GM12864 (cell line): Measurements from ENCODE around the gene NPIPA5.
"Not testable (repeated sequence)": the region's sequence is repeated elsewhere in the genome, so short reads cannot be mapped to it uniquely, and the experiment has no call there.

ENCODE experiments used
- DNase-seq: peaks from one replicate; pipeline ENCODE4 v3.0.0-alpha.2; 2011; ENCODE audit warnings: low read depth
- H3K4me3 ChIP-seq: 2 replicates; pipeline ENCODE4 v1.5.1; 2011; ENCODE audit warnings: mild to moderate bottlenecking, low read depth, low read length, control low read depth
- TF ChIP-seq, protein P1 (sequence below): IDR thresholded peaks from 2 replicates; pipeline ENCODE4 v1.5.1; 2011; ENCODE audit warnings: low read depth, mild to moderate bottlenecking, moderate library complexity, low read length, control low read depth, inconsistent platforms; ENCODE audit errors: missing control alignments

Gene NPIPA5

DNA sequence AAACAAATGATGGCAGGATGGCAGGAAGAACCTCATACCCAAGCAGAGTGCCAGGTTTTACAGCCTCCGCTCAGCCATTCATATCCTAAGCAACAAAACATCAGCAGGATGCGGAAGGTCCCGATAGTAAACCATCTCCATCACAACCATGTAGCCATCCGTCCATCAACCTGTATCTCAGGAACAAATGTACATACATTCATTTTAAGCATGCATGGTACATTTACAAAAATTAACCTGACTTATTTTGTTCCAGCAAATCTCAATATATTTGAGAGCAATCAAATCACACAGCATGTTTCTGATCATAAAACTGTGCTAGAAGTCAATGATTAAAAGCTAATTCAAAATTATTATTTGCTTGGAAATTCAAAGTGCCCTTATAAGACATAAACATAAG, at the start of gene NPIPA5:
TSS of gene NPIPA5 (minus strand) at position 101 of the 400 bp plus-strand sequence. CDS start at position 101, 0 bp downstream.
- not testable (repeated sequence) for H3K4me3 ChIP-seq, DNase-seq

DNA sequence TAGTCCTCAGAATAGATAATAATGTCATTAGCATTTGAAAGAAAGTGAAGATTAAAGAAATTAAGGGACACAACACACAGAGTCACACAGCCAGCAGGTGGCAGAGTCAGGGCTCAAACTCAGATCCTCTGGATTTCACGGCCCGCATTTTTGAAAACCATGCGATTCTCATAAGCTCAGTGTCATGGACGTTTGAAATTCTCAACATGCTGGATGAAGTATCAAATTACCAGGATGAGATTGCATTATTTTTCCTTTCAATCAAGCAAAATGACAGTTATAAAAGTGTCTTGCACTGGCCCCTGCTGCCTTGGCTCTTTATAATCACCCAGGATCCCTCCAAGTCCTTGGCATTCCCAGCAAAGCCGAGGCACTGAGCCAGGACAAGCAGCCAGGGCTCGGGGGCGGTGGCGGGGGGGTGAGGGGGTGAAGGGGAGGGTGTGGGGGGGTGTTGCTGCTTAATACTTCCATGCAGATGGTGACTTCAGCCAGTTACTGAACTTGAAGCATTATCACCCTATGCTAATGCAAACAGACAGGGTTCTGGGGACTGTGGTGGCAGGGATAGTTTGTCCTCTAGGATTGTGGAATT, 49.6 kb upstream of the NPIPA5 start:
- H3K4me3 ChIP-seq, result no peak overlapping the region
- TF ChIP-seq, protein P1, sequence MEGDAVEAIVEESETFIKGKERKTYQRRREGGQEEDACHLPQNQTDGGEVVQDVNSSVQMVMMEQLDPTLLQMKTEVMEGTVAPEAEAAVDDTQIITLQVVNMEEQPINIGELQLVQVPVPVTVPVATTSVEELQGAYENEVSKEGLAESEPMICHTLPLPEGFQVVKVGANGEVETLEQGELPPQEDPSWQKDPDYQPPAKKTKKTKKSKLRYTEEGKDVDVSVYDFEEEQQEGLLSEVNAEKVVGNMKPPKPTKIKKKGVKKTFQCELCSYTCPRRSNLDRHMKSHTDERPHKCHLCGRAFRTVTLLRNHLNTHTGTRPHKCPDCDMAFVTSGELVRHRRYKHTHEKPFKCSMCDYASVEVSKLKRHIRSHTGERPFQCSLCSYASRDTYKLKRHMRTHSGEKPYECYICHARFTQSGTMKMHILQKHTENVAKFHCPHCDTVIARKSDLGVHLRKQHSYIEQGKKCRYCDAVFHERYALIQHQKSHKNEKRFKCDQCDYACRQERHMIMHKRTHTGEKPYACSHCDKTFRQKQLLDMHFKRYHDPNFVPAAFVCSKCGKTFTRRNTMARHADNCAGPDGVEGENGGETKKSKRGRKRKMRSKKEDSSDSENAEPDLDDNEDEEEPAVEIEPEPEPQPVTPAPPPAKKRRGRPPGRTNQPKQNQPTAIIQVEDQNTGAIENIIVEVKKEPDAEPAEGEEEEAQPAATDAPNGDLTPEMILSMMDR, result peak; percentile 58
- DNase-seq, result peak; percentile 12

DNA sequence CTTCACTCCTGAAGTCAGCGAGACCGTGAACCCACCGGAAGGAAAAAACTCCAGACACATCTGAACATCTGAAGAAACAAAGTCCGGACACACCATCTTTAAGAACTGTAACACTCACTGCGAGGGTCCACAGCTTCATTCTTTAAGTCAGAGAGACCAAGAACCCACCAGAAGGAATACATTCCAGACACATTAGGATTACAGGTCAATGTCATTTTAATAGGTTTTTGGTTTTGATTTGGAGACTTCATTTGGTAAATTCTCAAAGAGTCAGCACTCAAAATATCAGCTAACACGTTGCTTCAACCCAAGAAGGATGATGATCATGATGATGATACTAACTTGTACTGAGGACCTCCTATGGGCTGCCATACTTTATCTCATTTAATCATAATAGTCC, 48.7 kb upstream of the NPIPA5 start:
- TF ChIP-seq, protein P1, result no peak
- no peak overlapping the region for H3K4me3 ChIP-seq
- no peak for DNase-seq

DNA sequence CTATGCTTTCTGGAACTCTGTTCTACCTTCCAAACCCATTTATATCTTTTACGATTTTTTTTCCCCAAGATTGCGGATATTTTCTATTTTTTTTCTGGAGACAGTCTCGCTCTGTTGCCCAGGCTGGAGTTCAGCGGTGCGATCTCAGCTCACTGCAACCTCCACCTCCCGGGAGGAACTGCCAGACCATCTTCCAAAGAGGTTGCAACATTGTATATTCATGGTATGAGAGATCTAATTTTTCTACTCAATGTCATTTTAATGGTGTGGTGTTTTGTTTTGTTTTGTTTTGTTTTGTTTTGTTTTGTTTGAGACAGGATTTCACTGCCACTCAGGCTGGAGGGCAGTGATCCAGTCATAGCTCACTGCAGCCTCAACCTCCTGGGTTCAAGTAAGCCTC, 47.8 kb upstream of the NPIPA5 start:
- no peak for DNase-seq
- H3K4me3 ChIP-seq, result no peak overlapping the region
- TF ChIP-seq, protein P1, result no peak

DNA sequence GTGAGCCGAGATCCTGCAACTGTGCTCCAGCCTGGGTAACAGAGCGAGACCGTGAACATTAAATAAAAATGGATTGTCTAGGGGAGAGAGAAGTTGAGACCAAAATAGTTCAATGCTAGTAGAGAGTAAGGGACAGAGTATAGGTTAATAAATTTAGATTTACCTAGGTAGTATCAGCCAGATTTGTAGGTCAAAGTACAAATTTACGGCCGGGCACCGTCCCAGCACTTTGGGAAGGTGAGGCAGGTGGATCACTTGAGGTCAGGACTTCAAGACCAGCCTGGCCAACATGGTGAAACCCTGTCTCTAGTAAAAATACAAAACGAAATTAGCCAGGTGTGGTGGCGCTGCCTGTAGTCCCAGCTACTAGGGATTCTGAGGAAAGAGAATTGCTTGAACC, 44.1 kb upstream of the NPIPA5 start:
- no peak overlapping the region for H3K4me3 ChIP-seq
- TF ChIP-seq, protein P1, result no peak
- DNase-seq, result no peak

DNA sequence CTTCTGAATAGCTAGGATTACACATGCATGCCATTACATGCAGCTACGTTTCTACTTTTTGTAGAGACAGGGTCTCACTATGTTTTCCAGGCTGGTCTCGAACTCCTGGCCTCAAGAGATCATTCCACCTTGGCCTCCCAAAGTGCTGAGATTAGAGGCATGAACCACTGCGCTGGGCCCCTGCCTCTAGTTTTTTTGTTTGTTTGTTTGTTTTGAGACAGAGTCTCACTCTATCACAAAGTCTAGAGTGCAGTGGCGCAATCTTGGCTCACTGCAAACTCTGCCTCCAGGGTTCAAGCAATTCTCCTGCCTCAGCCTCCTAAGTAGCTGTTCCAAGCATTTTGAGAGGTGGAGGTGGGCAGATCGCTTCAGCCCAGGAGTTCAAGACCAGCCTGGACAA, 43.6 kb upstream of the NPIPA5 start:
- H3K4me3 ChIP-seq, DNase-seq: not testable (repeated sequence)

DNA sequence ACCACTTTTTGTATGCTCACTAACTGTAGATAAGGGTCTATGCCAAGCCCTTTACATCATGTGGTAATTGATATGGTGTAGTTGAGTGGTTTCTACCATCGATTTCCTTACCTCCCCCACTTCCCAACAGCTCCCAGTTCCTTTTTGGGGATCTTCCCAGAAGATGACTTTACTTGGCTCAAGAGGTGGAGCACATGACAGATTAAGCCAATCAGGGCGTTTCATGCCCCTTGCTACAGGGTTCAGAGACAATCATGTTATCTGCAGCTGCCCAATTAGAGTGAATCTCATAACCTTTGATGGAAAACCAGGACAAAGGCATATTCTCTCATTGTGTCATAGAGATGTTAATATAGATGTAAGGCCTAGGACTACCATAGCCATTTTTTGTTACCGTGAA, 40.1 kb upstream of the NPIPA5 start:
- no peak for DNase-seq
- no peak overlapping the region for H3K4me3 ChIP-seq
- TF ChIP-seq, protein P1, result no peak

DNA sequence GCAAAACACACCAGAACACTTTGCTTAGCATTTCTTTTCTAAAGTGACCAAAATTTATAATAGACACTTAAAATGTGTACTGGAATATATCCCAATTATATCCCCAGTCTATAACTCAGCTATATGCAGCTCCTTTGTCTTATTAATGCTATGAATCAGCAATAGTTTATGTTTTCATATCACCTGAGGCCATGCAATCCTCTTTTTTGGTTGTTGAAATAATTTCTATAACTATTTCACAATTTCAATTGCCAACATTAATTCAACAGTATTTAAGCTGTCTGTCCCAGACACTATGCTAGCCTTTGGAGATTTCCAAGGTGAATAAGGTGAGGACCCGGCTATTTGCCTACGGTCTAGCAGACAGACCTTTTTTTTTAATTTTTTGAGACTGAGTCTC, 39.1 kb upstream of the NPIPA5 start:
- TF ChIP-seq, protein P1, result no peak
- no peak overlapping the region for H3K4me3 ChIP-seq
- no peak for DNase-seq
